Measurements from ENCODE around the gene GTF2E1.

- TF ChIP-seq CTCF (IDR thresholded peaks at IDR 0.05) (no peak), POLR2A (IDR thresholded peaks at IDR 0.05) (no peak)
Measured at GRCh38 chr3:120699333-120699732, 43.2 kb upstream of the GTF2E1 start.

Measured in right lobe of liver (tissue), 4 donors.